Body of pancreas (tissue), 4 donors: ENCODE data around the gene SLC24A4. TPM values are rescaled to one million over a fixed set of nuclear protein-coding genes. Genes with fewer than 3 reads are reported as not detected.
"Not testable (repeated sequence)": the region's sequence is repeated elsewhere in the genome, so short reads cannot be mapped to it uniquely, and the experiment has no call there.

ENCODE experiments used
- ATAC-seq: fragments of 150-250 bp; one replicate; pipeline ENCODE4 v1.9.1; 2016
- DNase-seq, 4 donors: peaks; one replicate each; pipeline ENCODE4 v3.0.0-alpha.2; 2019
- H3K27ac ChIP-seq, 4 donors: fragments of 200-600 bp; sonication (generic); 1 replicate in 3 of 4; 2 replicates in 1 of 4; pipeline versions ENCODE4 v1.5.1 to v1.6.1; 2016 to 2019; ENCODE audit warnings: mild to moderate bottlenecking in 1 of 4, mixed read lengths in 1 of 4, moderate library complexity in 1 of 4
- H3K27me3 ChIP-seq, 2 donors: fragments of 200-600 bp; sonication (generic); one replicate each; pipeline ENCODE4 v1.6.0; 2016; ENCODE audit warnings: mild to moderate bottlenecking in 1 of 2
- H3K36me3 ChIP-seq, 2 donors: fragments of 200-600 bp; sonication (generic); replicated peaks in 1 of 2; 2 replicates each; pipeline ENCODE4 v1.5.1; 2016; ENCODE audit warnings: low read depth in 2 of 2; ENCODE audit not compliant: insufficient read depth in 1 of 2
- H3K4me1 ChIP-seq: fragments of 200-600 bp; sonication (generic); one replicate; pipeline ENCODE4 v1.6.0; 2016
- H3K4me3 ChIP-seq, 2 donors: fragments of 200-600 bp; sonication (generic); 1 replicate in 1 of 2; 2 replicates in 1 of 2; pipeline ENCODE4 v1.5.1; 2016 to 2019
- H3K9me3 ChIP-seq, 3 donors: fragments of 200-600 bp; sonication (generic); 1 replicate in 2 of 3; 2 replicates in 1 of 3; pipeline ENCODE4 v1.5.1; 2016
- CTCF ChIP-seq, 7 experiments: fragments of 450-650 bp in 4 of 7; fragments of 200-600 bp in 3 of 7; sonication (generic) in 3 of 7; IDR thresholded peaks; one replicate each; pipeline ENCODE4 v1.5.1; 2016 to 2019; ENCODE audit warnings: antibody characterized with exemption in 7 of 7
- POLR2A ChIP-seq, 3 donors: fragments of 450-650 bp; IDR thresholded peaks; one replicate each; pipeline ENCODE4 v1.6.1; 2016; ENCODE audit warnings: antibody characterized with exemption in 3 of 3, mild to moderate bottlenecking in 2 of 3
- WGBS, 2 donors: methylation state at CpG; one replicate each; pipeline ENCODE4 v1.1.5; 2017; 5-methylcytosine and 5-hydroxymethylcytosine counted together
- intact Hi-C: fragments of 100-400 bp; cut with DNase I; formaldehyde crosslinking; loops from one replicate; pipeline ENCODE4 v1.15.1; 2023
- total RNA-seq, 2 donors: library from RNA; depleted of rRNA; stranded (reverse); fragments of >200 nt; gene quantifications; one replicate each; pipeline ENCODE4 v1.1.0, GENCODE V29; 2016

Gene SLC24A4
- total RNA-seq, 2 donors from 2014 or later = 0.26 TPM; not detected in 1

GRCh38 chr14:92531106-92531873 lies 208.3 kb downstream of the SLC24A4 start:
- TF ChIP-seq POLR2A (IDR thresholded peaks at IDR 0.05) (peak in 2 of 3 donors; percentile 7 to 41), CTCF (IDR thresholded peaks at IDR 0.05) (no peak)
- Histone ChIP-seq H3K27me3 (no peaks in the 10 kb centered on the region), H3K4me3 (no peak overlapping the region), H3K9me3 (no peaks in the 10 kb centered on the region), H3K4me1 (no peaks in the 10 kb centered on the region), H3K36me3 (no peaks in the 10 kb centered on the region), H3K27ac (no peak overlapping the region)
- intact Hi-C loops = no loop called here
- WGBS, 2 donors = 71 to 81% methylated on average over 13 to 16 of the region's 16 CpGs
- DNase-seq (peak in 1 of 4 donors; percentile 52), ATAC-seq (no peak)

GRCh38 chr14:92532490-92533163 lies 209.7 kb downstream of the SLC24A4 start:
- H3K4me1 ChIP-seq = no peaks in the 10 kb centered on the region
- H3K27me3 ChIP-seq = no peaks in the 10 kb centered on the region
- TF ChIP-seq POLR2A (IDR thresholded peaks at IDR 0.05) (no peak), CTCF (IDR thresholded peaks at IDR 0.05) (no peak)
- WGBS, 2 donors = 21 to 27% methylated on average over 9 to 10 of the region's 10 CpGs
- no peak overlapping the region for H3K27ac ChIP-seq
- H3K36me3 ChIP-seq = no peaks in the 10 kb centered on the region
- intact Hi-C loops = no loop called here
- no peak overlapping the region for H3K4me3 ChIP-seq
- DNase-seq (no peak), ATAC-seq (no peak)
- no peaks in the 10 kb centered on the region for H3K9me3 ChIP-seq

- TF ChIP-seq CTCF (IDR thresholded peaks at IDR 0.05) (no peak), POLR2A (IDR thresholded peaks at IDR 0.05) (no peak)
- 54 to 61% methylated on average over 16 to 17 of the region's 17 CpGs for WGBS, 2 donors
- ATAC-seq (no peak), DNase-seq (no peak)
- H3K36me3 ChIP-seq = no peaks in the 10 kb centered on the region
- intact Hi-C loops = no loop called here
- no peaks in the 10 kb centered on the region for H3K27me3 ChIP-seq
- no peaks in the 10 kb centered on the region for H3K9me3 ChIP-seq
- no peak overlapping the region for H3K27ac ChIP-seq
- no peaks in the 10 kb centered on the region for H3K4me1 ChIP-seq
- no peak overlapping the region for H3K4me3 ChIP-seq
Measured at GRCh38 chr14:92534932-92535643, 212.1 kb downstream of the SLC24A4 start.

DNA sequence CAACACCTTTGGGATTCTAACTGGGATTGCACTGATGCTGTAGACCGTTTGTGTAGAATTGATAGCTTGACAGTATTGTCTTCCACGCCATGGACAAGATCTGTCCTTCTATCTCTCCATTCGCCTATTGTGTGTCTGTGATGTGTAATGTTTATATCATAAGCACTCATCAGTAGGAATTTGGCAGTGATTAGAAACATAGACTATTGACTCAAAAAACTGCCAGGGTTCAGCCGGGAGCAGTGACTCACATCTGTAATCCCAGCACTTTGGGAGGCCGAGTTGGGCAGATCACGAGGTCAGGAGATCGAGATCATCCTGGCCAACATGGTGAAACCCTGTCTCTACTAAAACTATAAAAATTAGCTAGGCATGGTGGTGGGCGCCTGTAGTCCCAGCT lies 213.3 kb downstream of the SLC24A4 start:
- H3K36me3 ChIP-seq, intact Hi-C loops, H3K4me3 ChIP-seq, H3K4me1 ChIP-seq, H3K27me3 ChIP-seq, DNase-seq, H3K27ac ChIP-seq, ATAC-seq, H3K9me3 ChIP-seq: not testable (repeated sequence)
- 62 to 69% methylated on average over 8 of the region's 8 CpGs for WGBS, 2 donors

DNA sequence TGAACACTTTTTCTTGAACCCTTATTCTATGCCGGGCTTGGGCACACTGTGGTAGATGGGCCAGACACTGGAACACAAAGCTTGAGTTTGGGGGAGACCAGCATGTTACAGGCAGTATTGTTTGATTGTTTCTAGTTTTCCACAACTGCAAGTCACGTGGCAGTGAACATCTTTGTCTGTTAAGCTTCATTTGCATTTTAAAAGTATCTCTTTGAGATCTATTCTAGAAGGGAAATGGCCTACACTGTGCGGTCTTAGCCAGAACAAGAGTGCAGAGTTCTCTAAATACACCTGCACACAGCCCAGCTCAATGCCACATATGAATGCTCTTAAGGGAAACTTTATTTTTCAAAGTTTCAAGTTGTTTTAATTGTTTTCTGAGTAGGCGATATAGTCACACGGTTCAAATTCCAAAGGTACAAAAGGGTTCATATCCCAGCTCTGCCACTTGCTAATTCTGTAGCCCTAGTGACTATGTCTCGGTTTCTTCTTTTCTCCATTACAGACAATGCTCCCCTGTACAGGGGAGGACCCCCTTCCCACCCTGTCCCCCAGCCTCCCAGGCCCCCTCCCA lies 215.5 kb downstream of the SLC24A4 start:
- Histone ChIP-seq H3K27ac (no peak overlapping the region), H3K4me3 (no peak overlapping the region), H3K27me3 (no peaks in the 10 kb centered on the region), H3K36me3 (no peaks in the 10 kb centered on the region), H3K4me1 (no peaks in the 10 kb centered on the region), H3K9me3 (no peaks in the 10 kb centered on the region)
- ATAC-seq (no peak), DNase-seq (no peak)
- WGBS, 2 donors = 79 to 87% methylated on average over 6 of the region's 6 CpGs
- intact Hi-C loops = no loop called here
- TF ChIP-seq CTCF (IDR thresholded peaks at IDR 0.05) = no peak
- TF ChIP-seq POLR2A (IDR thresholded peaks at IDR 0.05) = no peak
